T-cell (primary cell): ENCODE data around the gene RETREG1. TPM values are rescaled to one million over a fixed set of nuclear protein-coding genes. Genes with fewer than 3 reads are reported as not detected.
"Not testable (repeated sequence)": the region's sequence is repeated elsewhere in the genome, so short reads cannot be mapped to it uniquely, and the experiment has no call there.

Source experiments
- ATAC-seq, 4 experiments: fragments of 200-7000 bp in 3 of 4; fragments of 150-1000 bp in 1 of 4; cut with Tn5 transposase; replicated peaks in 1 of 4; 1 replicate in 3 of 4; 2 replicates in 1 of 4; pipeline ENCODE4 v1.10.0; 2021; ENCODE audit warnings: moderate library complexity in 3 of 4, mild to moderate bottlenecking in 2 of 4, moderate number of reproducible peaks in 1 of 4
- CTCF ChIA-PET, 2 donors: fragments of 300-600 bp; sonication (Branson Sonifier 250); formaldehyde crosslinking; loops; one replicate each; lab custom pipeline; 2022; ENCODE audit warnings: antibody characterized with exemption in 2 of 2; lab: Charles Lee
- POLR2A ChIA-PET, 2 donors: fragments of 300-600 bp; sonication (Branson Sonifier 250); formaldehyde crosslinking; loops; one replicate each; lab custom pipeline; 2022; ENCODE audit warnings: antibody characterized with exemption in 2 of 2; lab: Charles Lee
- DNase-seq, 35 experiments: peaks; one replicate each; pipeline versions ENCODE4 v3.0.0 to v3.0.0-alpha.2; 2013 to 2023
- H3K27ac ChIP-seq: one replicate; pipeline ENCODE4 v1.5.1; 2013; ENCODE audit warnings: low read length
- H3K27me3 ChIP-seq, 2 experiments: replicated peaks in 1 of 2; 1 replicate in 1 of 2; 2 replicates in 1 of 2; pipeline versions ENCODE4 v1.6.1 to v1.7.0; 2013; ENCODE audit warnings: low read length in 1 of 2, mixed read lengths in 1 of 2; ENCODE audit not compliant: control insufficient read depth in 2 of 2, insufficient read depth in 2 of 2; ENCODE audit errors: extremely low read depth in 1 of 2
- H3K36me3 ChIP-seq, 2 donors: 1 replicate in 1 of 2; 2 replicates in 1 of 2; pipeline versions ENCODE4 v1.6.1 to v1.7.0; 2013; ENCODE audit warnings: low read length in 1 of 2; ENCODE audit not compliant: control insufficient read depth in 2 of 2, insufficient read depth in 1 of 2; ENCODE audit errors: extremely low read depth in 1 of 2
- H3K4me1 ChIP-seq, 2 experiments: 1 replicate in 1 of 2; 2 replicates in 1 of 2; pipeline versions ENCODE4 v1.6.1 to v1.7.0; 2013; ENCODE audit warnings: low read length in 2 of 2, mixed read lengths in 1 of 2; ENCODE audit not compliant: insufficient read depth in 2 of 2, control insufficient read depth in 1 of 2; ENCODE audit errors: extremely low read depth in 1 of 2
- H3K4me3 ChIP-seq, 2 donors: 1 replicate in 1 of 2; 2 replicates in 1 of 2; pipeline versions ENCODE4 v1.5.1 to v1.7.0; 2013; ENCODE audit warnings: mild to moderate bottlenecking in 2 of 2, low read length in 1 of 2, moderate library complexity in 1 of 2; ENCODE audit not compliant: control insufficient read depth in 1 of 2; ENCODE audit errors: extremely low read depth in 1 of 2
- H3K9me3 ChIP-seq: 2 replicates; pipeline ENCODE4 v1.7.0; 2013
- H3K27ac Mint-ChIP-seq, 2 donors: one replicate each; pipeline ENCODE4 v1.8.0; 2020 to 2021; ENCODE audit warnings: mild to moderate bottlenecking in 2 of 2, mixed read lengths in 2 of 2
- H3K27me3 Mint-ChIP-seq, 2 donors: one replicate each; pipeline ENCODE4 v1.8.0; 2021 to 2022; ENCODE audit warnings: mixed read lengths in 2 of 2
- H3K36me3 Mint-ChIP-seq: one replicate; pipeline ENCODE4 v1.8.0; 2021; ENCODE audit warnings: mixed read lengths
- H3K4me1 Mint-ChIP-seq, 3 donors: one replicate each; pipeline ENCODE4 v1.8.0; 2020 to 2022; ENCODE audit warnings: mixed read lengths in 3 of 3, mild to moderate bottlenecking in 1 of 3
- H3K4me3 Mint-ChIP-seq, 3 donors: one replicate each; pipeline ENCODE4 v1.8.0; 2020 to 2022; ENCODE audit warnings: mild to moderate bottlenecking in 3 of 3, mixed read lengths in 3 of 3, moderate library complexity in 3 of 3
- H3K9me3 Mint-ChIP-seq, 3 donors: one replicate each; pipeline ENCODE4 v1.8.0; 2020 to 2022; ENCODE audit warnings: mixed read lengths in 3 of 3
- WGBS: methylation state at CpG from one replicate; pipeline ENCODE4 v1.1.5; 2013; ENCODE audit warnings: missing lambda C conversion rate; ENCODE audit not compliant: insufficient coverage; 5-methylcytosine and 5-hydroxymethylcytosine counted together
- total RNA-seq, 35 experiments: library from RNA in 6 of 35; stranded (reverse) in 6 of 35; fragments of 120-200 nt in 1 of 35; gene quantifications; one replicate each; pipeline versions ENCODE4 v1.2.1 to v1.2.4 and lab custom pipeline; 2013 to 2026

Gene RETREG1
- total RNA-seq, 5 donors from 2014 or later (not counting 1 experiment from before 2014, with no cell fraction given) = 41.0 to 72.1 (median 55.5) TPM

- Mint-ChIP-seq H3K36me3 (peaks cover 4% of the 10 kb centered on the region), H3K4me1 (no peaks in the 10 kb centered on the region), H3K27ac (no peak overlapping the region), H3K9me3 (no peaks in the 10 kb centered on the region), H3K27me3 (no peaks in the 10 kb centered on the region), H3K4me3 (no peak overlapping the region)
- no peak for DNase-seq
- Histone ChIP-seq H3K27ac (no peak overlapping the region), H3K27me3 (no peaks in the 10 kb centered on the region), H3K36me3 (no peaks in the 10 kb centered on the region), H3K9me3 (no peaks in the 10 kb centered on the region), H3K4me3 (no peak overlapping the region), H3K4me1 (no peaks in the 10 kb centered on the region)
- CTCF ChIA-PET = interaction anchor here in 1 of 2 donors (0.5 kb wide), 1 partner anchor 690 kb away, joined by 3 read pairs; no protein-coding TSS in a partner anchor
- ATAC-seq = no peak
- WGBS = 57% methylated on average over 1 of the region's 1 CpG
- POLR2A ChIA-PET = no interaction called here
Observed at GRCh38 chr5:16437977-16438376, 178.8 kb downstream of the RETREG1 start.

GRCh38 chr5:16436065-16436682 is 180.6 kb downstream of the RETREG1 start:
- POLR2A ChIA-PET, DNase-seq, H3K4me1 Mint-ChIP-seq, H3K9me3 ChIP-seq, H3K4me3 Mint-ChIP-seq, H3K36me3 ChIP-seq, H3K9me3 Mint-ChIP-seq, H3K27ac ChIP-seq, H3K27me3 ChIP-seq, H3K4me3 ChIP-seq, H3K36me3 Mint-ChIP-seq, H3K27me3 Mint-ChIP-seq, ATAC-seq, H3K4me1 ChIP-seq, CTCF ChIA-PET, H3K27ac Mint-ChIP-seq: not testable (repeated sequence)
- WGBS = 86% methylated on average over 17 of the region's 28 CpGs

- Histone ChIP-seq H3K4me3 (no peak overlapping the region), H3K9me3 (no peaks in the 10 kb centered on the region), H3K27ac (no peak overlapping the region), H3K27me3 (peaks cover 4 to 8% of the 10 kb centered on the region in 2 experiments), H3K4me1 (no peaks in the 10 kb centered on the region), H3K36me3 (no peaks in the 10 kb centered on the region)
- ChIA-PET CTCF (no interaction called here), POLR2A (no interaction called here)
- ATAC-seq (no peak), DNase-seq (no peak)
- Mint-ChIP-seq H3K9me3 (no peaks in the 10 kb centered on the region), H3K27me3 (peaks cover 3 to 9% of the 10 kb centered on the region in 2 donors), H3K36me3 (no peaks in the 10 kb centered on the region), H3K27ac (no peak overlapping the region), H3K4me3 (no peak overlapping the region), H3K4me1 (no peaks in the 10 kb centered on the region)
- WGBS = no CpG with 5 or more reads among the region's 2 CpGs
Observed at GRCh38 chr5:16431490-16431889, 185.3 kb downstream of the RETREG1 start.

- CTCF ChIA-PET = no interaction called here
- WGBS = no CpG with 5 or more reads among the region's 7 CpGs
Observed at GRCh38 chr5:16430349-16431089, 186.3 kb downstream of the RETREG1 start.

GRCh38 chr5:16428359-16428758 is 188.4 kb downstream of the RETREG1 start:
- Histone ChIP-seq H3K4me1 (no peaks in the 10 kb centered on the region), H3K27ac (no peak overlapping the region), H3K27me3 (peaks cover 4 to 8% of the 10 kb centered on the region in 2 experiments), H3K4me3 (no peak overlapping the region), H3K9me3 (no peaks in the 10 kb centered on the region), H3K36me3 (no peaks in the 10 kb centered on the region)
- ATAC-seq (no peak), DNase-seq (no peak)
- WGBS = no CpG with 5 or more reads among the region's 4 CpGs
- H3K4me1 Mint-ChIP-seq = no peaks in the 10 kb centered on the region
- POLR2A ChIA-PET = no interaction called here
- H3K27me3 Mint-ChIP-seq = peaks cover 3 to 9% of the 10 kb centered on the region in 2 donors
- CTCF ChIA-PET = interaction anchor here in 1 of 2 donors (0.7 kb wide), 1 partner anchor 153 kb away, joined by 5 read pairs; no protein-coding TSS in a partner anchor
- H3K9me3 Mint-ChIP-seq = no peaks in the 10 kb centered on the region
- H3K4me3 Mint-ChIP-seq = no peak overlapping the region
- H3K27ac Mint-ChIP-seq = no peak overlapping the region
- no peaks in the 10 kb centered on the region for H3K36me3 Mint-ChIP-seq

More at GRCh38 chr5:16430349-16431089, 186.3 kb downstream of the RETREG1 start:
- POLR2A ChIA-PET = no interaction called here
- H3K9me3 Mint-ChIP-seq = no peaks in the 10 kb centered on the region
- H3K36me3 ChIP-seq = no peaks in the 10 kb centered on the region
- no peak overlapping the region for H3K27ac Mint-ChIP-seq
- H3K36me3 Mint-ChIP-seq = no peaks in the 10 kb centered on the region
- H3K4me1 Mint-ChIP-seq = no peaks in the 10 kb centered on the region
- DNase-seq (no peak), ATAC-seq (no peak)
- no peak overlapping the region for H3K4me3 ChIP-seq
- H3K4me3 Mint-ChIP-seq = no peak overlapping the region
- no peaks in the 10 kb centered on the region for H3K9me3 ChIP-seq
- H3K4me1 ChIP-seq = no peaks in the 10 kb centered on the region
- H3K27me3 ChIP-seq = peaks cover 4 to 8% of the 10 kb centered on the region in 2 experiments
- H3K27me3 Mint-ChIP-seq = peaks cover 3 to 9% of the 10 kb centered on the region in 2 donors
- H3K27ac ChIP-seq = no peak overlapping the region

GRCh38 chr5:16427587-16427986 is 189.2 kb downstream of the RETREG1 start:
- no peak overlapping the region for H3K4me3 Mint-ChIP-seq
- H3K9me3 ChIP-seq = no peaks in the 10 kb centered on the region
- H3K27ac ChIP-seq = no peak overlapping the region
- 48% methylated on average over 10 of the region's 11 CpGs for WGBS
- no peaks in the 10 kb centered on the region for H3K36me3 Mint-ChIP-seq
- H3K36me3 ChIP-seq = no peaks in the 10 kb centered on the region
- POLR2A ChIA-PET = no interaction called here
- no peaks in the 10 kb centered on the region for H3K4me1 Mint-ChIP-seq
- no peaks in the 10 kb centered on the region for H3K4me1 ChIP-seq
- DNase-seq (no peak), ATAC-seq (no peak)
- no peak overlapping the region for H3K27ac Mint-ChIP-seq
- CTCF ChIA-PET = no interaction called here
- no peaks in the 10 kb centered on the region for H3K9me3 Mint-ChIP-seq
- peaks cover 4 to 8% of the 10 kb centered on the region in 2 experiments for H3K27me3 ChIP-seq
- H3K4me3 ChIP-seq = no peak overlapping the region
- peaks cover 10 to 16% of the 10 kb centered on the region in 2 donors for H3K27me3 Mint-ChIP-seq
